CD4-positive, alpha-beta memory T cell (primary cell): ENCODE results near the gene SLX4. TPM values are rescaled to one million over a fixed set of nuclear protein-coding genes. Genes with fewer than 3 reads are reported as not detected.
A peak's percentile ranks its signal among the peaks of the same experiment; 100 is the strongest.

ENCODE experiments used
- CTCF ChIA-PET: fragments of 350-600 bp; sonication (Branson Sonifier 250); formaldehyde crosslinking; loops from one replicate; lab custom pipeline; 2021; ENCODE audit warnings: inconsistent platforms; ENCODE audit not compliant: partially characterized antibody; lab: Charles Lee
- POLR2A ChIA-PET: fragments of 350-600 bp; sonication (Branson Sonifier 250); formaldehyde crosslinking; loops from one replicate; lab custom pipeline; 2021; ENCODE audit not compliant: partially characterized antibody; lab: Charles Lee
- DNase-seq, 5 donors: peaks; one replicate each; pipeline versions ENCODE4 v3.0.0 to v3.0.0-alpha.2; 2020 to 2022; ENCODE audit warnings: mixed read lengths in 1 of 5
- H3K27ac ChIP-seq: one replicate; pipeline ENCODE4 v1.7.0; 2013; ENCODE audit warnings: low read depth, low read length
- H3K27me3 ChIP-seq: 2 replicates; pipeline ENCODE4 v1.7.0; 2013; ENCODE audit warnings: mild to moderate bottlenecking, low read length, moderate library complexity; ENCODE audit not compliant: insufficient read depth
- H3K36me3 ChIP-seq: 2 replicates; pipeline ENCODE4 v1.7.0; 2013; ENCODE audit warnings: mild to moderate bottlenecking, low read length, moderate library complexity; ENCODE audit not compliant: insufficient read depth
- H3K4me1 ChIP-seq: 2 replicates; pipeline ENCODE4 v1.7.0; 2013; ENCODE audit warnings: mild to moderate bottlenecking, low read length, moderate library complexity; ENCODE audit not compliant: insufficient read depth
- H3K4me3 ChIP-seq, 2 donors: one replicate each; pipeline ENCODE4 v1.7.0; 2013; ENCODE audit warnings: low read length in 2 of 2, mild to moderate bottlenecking in 1 of 2
- H3K9me3 ChIP-seq, 2 donors: one replicate each; pipeline ENCODE4 v1.7.0; 2013; ENCODE audit warnings: low read length in 2 of 2, control low read depth in 1 of 2; ENCODE audit not compliant: control insufficient read depth in 1 of 2
- H3K27ac Mint-ChIP-seq, 7 donors: one replicate each; pipeline ENCODE4 v1.8.0; 2020 to 2021; ENCODE audit warnings: mixed read lengths in 7 of 7, mild to moderate bottlenecking in 6 of 7, inconsistent platforms in 3 of 7, moderate library complexity in 3 of 7
- H3K27me3 Mint-ChIP-seq, 2 donors: one replicate each; pipeline ENCODE4 v1.8.0; 2020 to 2021; ENCODE audit warnings: mixed read lengths in 2 of 2
- H3K36me3 Mint-ChIP-seq, 2 donors: one replicate each; pipeline ENCODE4 v1.8.0; 2020 to 2021; ENCODE audit warnings: mixed read lengths in 2 of 2, inconsistent platforms in 1 of 2, mild to moderate bottlenecking in 1 of 2
- H3K4me1 Mint-ChIP-seq, 4 donors: one replicate each; pipeline ENCODE4 v1.8.0; 2020 to 2021; ENCODE audit warnings: mixed read lengths in 4 of 4, mild to moderate bottlenecking in 1 of 4
- H3K4me3 Mint-ChIP-seq, 8 donors: one replicate each; pipeline ENCODE4 v1.8.0; 2020 to 2021; ENCODE audit warnings: mixed read lengths in 8 of 8, mild to moderate bottlenecking in 7 of 8, moderate library complexity in 6 of 8, inconsistent platforms in 3 of 8
- H3K9me3 Mint-ChIP-seq, 8 donors: one replicate each; pipeline ENCODE4 v1.8.0; 2020 to 2021; ENCODE audit warnings: mixed read lengths in 8 of 8, mild to moderate bottlenecking in 5 of 8, inconsistent platforms in 3 of 8, moderate library complexity in 1 of 8
- intact Hi-C: fragments of 100-400 bp; cut with micrococcal nuclease; formaldehyde crosslinking; loops from one replicate; pipeline ENCODE4 v1.15.1; 2023
- polyA plus RNA-seq, 2 donors: library from polyadenylated mRNA; unstranded; fragments of 300-500 nt; fragmentation: Illumina TruSeq; gene quantifications; one replicate each; pipeline ENCODE4 v1.2.3, GENCODE V29; 2021
- total RNA-seq, 2 experiments: library from RNA; stranded (reverse); gene quantifications; one replicate each; pipeline ENCODE4 v1.2.3, GENCODE V29; 2021

Gene SLX4
- total and polyA plus RNA-seq, 4 experiments from 2014 or later: 0.87 to 6.7 (median 5.7) TPM; not detected in 1

- POLR2A ChIA-PET: interaction anchor here (1.7 kb wide), 1 partner anchor 14 kb away, joined by 7 read pairs; no protein-coding TSS in a partner anchor
- peaks cover 0 to 4% (median 3%) of the 10 kb centered on the region in 4 donors for H3K4me1 Mint-ChIP-seq
- no peak overlapping the region for H3K27ac ChIP-seq
- peaks cover 60% of the 10 kb centered on the region for H3K36me3 ChIP-seq
- H3K4me3 Mint-ChIP-seq: no peak overlapping the region
- no peaks in the 10 kb centered on the region for H3K9me3 ChIP-seq
- H3K4me1 ChIP-seq: no peaks in the 10 kb centered on the region
- H3K36me3 Mint-ChIP-seq: peaks cover 5 to 53% of the 10 kb centered on the region in 2 donors
- H3K27me3 Mint-ChIP-seq: no peaks in the 10 kb centered on the region
- H3K4me3 ChIP-seq: no peak overlapping the region
- DNase-seq: no peak
- H3K9me3 Mint-ChIP-seq: no peaks in the 10 kb centered on the region
- intact Hi-C loops: no loop called here
- no peak overlapping the region for H3K27ac Mint-ChIP-seq
- CTCF ChIA-PET: no interaction called here
- H3K27me3 ChIP-seq: no peaks in the 10 kb centered on the region
Observed at GRCh38 chr16:3564130-3564888, 47.1 kb downstream of the SLX4 start.

GRCh38 chr16:3562914-3563480 is 48.4 kb downstream of the SLX4 start:
- ChIA-PET CTCF (no interaction called here), POLR2A (interaction anchor here (0.7 kb wide), 1 partner anchor 40 kb away, joined by 3 read pairs; no protein-coding TSS in a partner anchor)
- no peak overlapping the region for H3K4me3 Mint-ChIP-seq
- intact Hi-C loops: no loop called here
- no peaks in the 10 kb centered on the region for H3K27me3 Mint-ChIP-seq
- H3K4me1 Mint-ChIP-seq: peaks cover 0 to 4% (median under 1%) of the 10 kb centered on the region in 4 donors
- H3K27me3 ChIP-seq: no peaks in the 10 kb centered on the region
- no peak overlapping the region for H3K27ac Mint-ChIP-seq
- no peaks in the 10 kb centered on the region for H3K9me3 ChIP-seq
- peaks cover 13 to 59% of the 10 kb centered on the region in 2 donors for H3K36me3 Mint-ChIP-seq
- H3K4me1 ChIP-seq: no peaks in the 10 kb centered on the region
- H3K27ac ChIP-seq: no peak overlapping the region
- no peaks in the 10 kb centered on the region for H3K9me3 Mint-ChIP-seq
- DNase-seq: no peak
- H3K36me3 ChIP-seq: peaks cover 60% of the 10 kb centered on the region
- H3K4me3 ChIP-seq: no peak overlapping the region

DNA sequence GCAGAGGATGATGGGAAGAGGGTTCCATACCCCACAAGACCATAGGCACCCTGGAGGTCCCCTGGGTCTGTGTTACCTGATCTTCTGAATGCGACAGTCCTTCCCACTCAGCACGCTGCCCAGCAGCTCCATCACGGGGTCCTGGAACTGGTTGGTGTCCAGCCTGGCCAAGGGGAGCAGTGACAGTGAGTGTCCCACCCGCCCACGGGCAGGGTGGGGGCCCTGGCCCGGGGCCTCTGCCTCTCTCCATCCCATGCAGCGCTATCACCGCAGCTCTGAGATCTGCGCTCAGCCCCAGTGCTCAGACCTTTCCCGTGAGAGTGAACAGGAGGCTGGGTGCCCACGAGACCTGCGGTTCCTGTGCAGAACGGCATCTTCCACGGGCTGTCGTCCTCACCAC is 49.8 kb downstream of the SLX4 start:
- H3K36me3 ChIP-seq: peaks cover 67% of the 10 kb centered on the region
- no peaks in the 10 kb centered on the region for H3K9me3 Mint-ChIP-seq
- no peaks in the 10 kb centered on the region for H3K4me1 ChIP-seq
- no peak overlapping the region for H3K27ac ChIP-seq
- no peak overlapping the region for H3K4me3 Mint-ChIP-seq
- no peaks in the 10 kb centered on the region for H3K27me3 Mint-ChIP-seq
- ChIA-PET POLR2A (no interaction called here), CTCF (interaction anchor here (0.9 kb wide), 1 partner anchor 28 kb away, joined by 3 read pairs; no protein-coding TSS in a partner anchor)
- intact Hi-C loops: no loop called here
- no peak overlapping the region for H3K4me3 ChIP-seq
- H3K36me3 Mint-ChIP-seq: peaks cover 27 to 66% of the 10 kb centered on the region in 2 donors
- no peak for DNase-seq
- H3K4me1 Mint-ChIP-seq: peaks cover 0 to 1% (median under 1%) of the 10 kb centered on the region in 4 donors
- H3K27ac Mint-ChIP-seq: no peak overlapping the region
- no peaks in the 10 kb centered on the region for H3K9me3 ChIP-seq
- no peaks in the 10 kb centered on the region for H3K27me3 ChIP-seq

GRCh38 chr16:3554351-3554928 is 57.0 kb downstream of the SLX4 start:
- Mint-ChIP-seq H3K27me3 (no peaks in the 10 kb centered on the region), H3K27ac (peak overlapping the region in 3 of 7 donors; percentile 29 to 77 (median 44)), H3K4me3 (no peak overlapping the region), H3K36me3 (peaks cover 57 to 69% of the 10 kb centered on the region in 2 donors), H3K9me3 (no peaks in the 10 kb centered on the region), H3K4me1 (peaks cover 0 to 11% (median 2%) of the 10 kb centered on the region in 4 donors)
- no peaks in the 10 kb centered on the region for H3K27me3 ChIP-seq
- no peak overlapping the region for H3K4me3 ChIP-seq
- peaks cover 6% of the 10 kb centered on the region for H3K4me1 ChIP-seq
- ChIA-PET POLR2A (no interaction called here), CTCF (no interaction called here)
- peaks cover 77% of the 10 kb centered on the region for H3K36me3 ChIP-seq
- no peak overlapping the region for H3K27ac ChIP-seq
- no peak for DNase-seq
- intact Hi-C loops: no loop called here
- H3K9me3 ChIP-seq: no peaks in the 10 kb centered on the region

- H3K9me3 Mint-ChIP-seq: no peaks in the 10 kb centered on the region
- Histone ChIP-seq H3K27ac (no peak overlapping the region), H3K27me3 (no peaks in the 10 kb centered on the region), H3K9me3 (no peaks in the 10 kb centered on the region), H3K4me3 (no peak overlapping the region), H3K4me1 (peaks cover 6% of the 10 kb centered on the region), H3K36me3 (peaks cover 86% of the 10 kb centered on the region)
- intact Hi-C loops: no loop called here
- CTCF ChIA-PET: no interaction called here
- no peak for DNase-seq
- no peak overlapping the region for H3K4me3 Mint-ChIP-seq
- H3K36me3 Mint-ChIP-seq: peaks cover 58 to 72% of the 10 kb centered on the region in 2 donors
- H3K4me1 Mint-ChIP-seq: peaks cover 0 to 10% (median 2%) of the 10 kb centered on the region in 4 donors
- H3K27ac Mint-ChIP-seq: peak overlapping the region in 1 of 7 donors; percentile 70
- POLR2A ChIA-PET: no interaction called here
- no peaks in the 10 kb centered on the region for H3K27me3 Mint-ChIP-seq
Observed at GRCh38 chr16:3553138-3553923, 58.1 kb downstream of the SLX4 start.

- POLR2A ChIA-PET: interaction anchor here (0.9 to 2.0 kb wide), 5 partner anchors 9 to 26 kb away, joined by 3 to 7 read pairs (median 4); partner anchors contain the start of gene NLRC3
- intact Hi-C loops: no loop called here
- no peaks in the 10 kb centered on the region for H3K9me3 Mint-ChIP-seq
- H3K4me1 Mint-ChIP-seq: peaks cover 0 to 10% (median 2%) of the 10 kb centered on the region in 4 donors
- no peak overlapping the region for H3K4me3 ChIP-seq
- H3K27me3 ChIP-seq: no peaks in the 10 kb centered on the region
- CTCF ChIA-PET: no interaction called here
- peak overlapping the region in 5 of 7 donors; percentile 15 to 87 (median 77) for H3K27ac Mint-ChIP-seq
- no peaks in the 10 kb centered on the region for H3K27me3 Mint-ChIP-seq
- no peak for DNase-seq
- H3K4me1 ChIP-seq: peaks cover 6% of the 10 kb centered on the region
- H3K27ac ChIP-seq: no peak overlapping the region
- no peak overlapping the region for H3K4me3 Mint-ChIP-seq
- peaks cover 77% of the 10 kb centered on the region for H3K36me3 ChIP-seq
- H3K36me3 Mint-ChIP-seq: peaks cover 49 to 65% of the 10 kb centered on the region in 2 donors
- H3K9me3 ChIP-seq: no peaks in the 10 kb centered on the region
Observed at GRCh38 chr16:3550851-3551847, 60.3 kb downstream of the SLX4 start.
